Tibial nerve (tissue), 4 donors: ENCODE results near the gene TNS3. TPM values are rescaled to one million over a fixed set of nuclear protein-coding genes. Genes with fewer than 3 reads are reported as not detected.
"Not testable (repeated sequence)": the region's sequence is repeated elsewhere in the genome, so short reads cannot be mapped to it uniquely, and the experiment has no call there.

Experiments
- DNase-seq, 2 donors: peaks; one replicate each; pipeline ENCODE4 v3.0.0-alpha.2; 2019; ENCODE audit warnings: low spot score in 2 of 2
- H3K27ac ChIP-seq, 4 donors: fragments of 200-600 bp; sonication (generic) in 3 of 4; one replicate each; pipeline ENCODE4 v1.5.1; 2017 to 2019; ENCODE audit warnings: mild to moderate bottlenecking in 1 of 4
- H3K27me3 ChIP-seq, 2 donors: fragments of 200-600 bp; sonication (generic) in 1 of 2; one replicate each; pipeline versions ENCODE4 v1.5.1 to v1.6.0; 2017 to 2019
- H3K36me3 ChIP-seq, 3 donors: fragments of 200-600 bp; sonication (generic); one replicate each; pipeline ENCODE4 v1.5.1; 2018 to 2019
- H3K4me1 ChIP-seq, 4 donors: fragments of 200-600 bp; sonication (generic) in 3 of 4; one replicate each; pipeline ENCODE4 v1.5.1; 2017 to 2019
- H3K4me3 ChIP-seq, 4 donors: fragments of 200-600 bp; sonication (generic) in 3 of 4; one replicate each; pipeline ENCODE4 v1.5.1; 2017 to 2019; ENCODE audit warnings: mild to moderate bottlenecking in 1 of 4, moderate library complexity in 1 of 4
- H3K9me3 ChIP-seq, 4 donors: fragments of 200-600 bp; sonication (generic) in 3 of 4; one replicate each; pipeline ENCODE4 v1.5.1; 2017 to 2019
- EP300 ChIP-seq, 2 donors: sonication (generic); formaldehyde crosslinking; IDR thresholded peaks; one replicate each; pipeline ENCODE4 v1.6.1; 2017; ENCODE audit warnings: antibody characterized with exemption in 2 of 2, mild to moderate bottlenecking in 1 of 2
- POLR2A ChIP-seq, 2 donors: fragments of 450-650 bp; IDR thresholded peaks; one replicate each; pipeline ENCODE4 v1.6.1; 2017; ENCODE audit warnings: antibody characterized with exemption in 2 of 2, mild to moderate bottlenecking in 2 of 2, moderate library complexity in 2 of 2
- WGBS, 2 donors: methylation state at CpG; one replicate each; pipeline ENCODE4 v1.1.5; 2018; 5-methylcytosine and 5-hydroxymethylcytosine counted together
- total RNA-seq, 4 donors: library from RNA; depleted of rRNA; stranded (reverse); fragments of >200 nt; gene quantifications; one replicate each; pipeline ENCODE4 v1.1.0, GENCODE V29; 2016
- TF ChIP-seq, protein P1 (sequence below), 5 experiments: fragments of 200-600 bp in 3 of 5; fragments of 450-650 bp in 2 of 5; sonication (generic) in 3 of 5; IDR thresholded peaks; one replicate each; pipeline ENCODE4 v1.5.1; 2016 to 2019; ENCODE audit warnings: antibody characterized with exemption in 5 of 5, mild to moderate bottlenecking in 3 of 5, moderate library complexity in 2 of 5

Gene TNS3
- total RNA-seq, 4 donors from 2014 or later = 118 to 142 (median 133) TPM

DNA sequence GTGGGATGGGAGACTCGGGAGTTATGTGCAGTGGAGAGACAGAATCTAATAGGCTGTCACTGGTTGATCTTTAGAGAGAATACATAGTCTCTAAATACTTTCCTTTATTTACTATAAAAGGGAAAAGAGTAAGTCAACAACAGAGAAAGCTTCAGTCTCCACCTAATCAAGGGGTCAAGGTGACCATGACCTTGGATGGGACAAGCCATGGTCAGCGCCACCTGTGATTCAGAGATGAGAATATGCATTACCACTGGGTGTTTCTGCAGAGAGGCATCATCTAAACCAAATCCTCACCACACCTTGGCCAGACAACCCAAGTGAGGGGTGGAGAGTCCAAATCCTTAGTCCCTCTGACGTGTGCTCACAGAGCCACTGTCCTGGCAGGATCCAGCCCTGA is 39.9 kb downstream of the TNS3 start:
- TF ChIP-seq, protein P1, sequence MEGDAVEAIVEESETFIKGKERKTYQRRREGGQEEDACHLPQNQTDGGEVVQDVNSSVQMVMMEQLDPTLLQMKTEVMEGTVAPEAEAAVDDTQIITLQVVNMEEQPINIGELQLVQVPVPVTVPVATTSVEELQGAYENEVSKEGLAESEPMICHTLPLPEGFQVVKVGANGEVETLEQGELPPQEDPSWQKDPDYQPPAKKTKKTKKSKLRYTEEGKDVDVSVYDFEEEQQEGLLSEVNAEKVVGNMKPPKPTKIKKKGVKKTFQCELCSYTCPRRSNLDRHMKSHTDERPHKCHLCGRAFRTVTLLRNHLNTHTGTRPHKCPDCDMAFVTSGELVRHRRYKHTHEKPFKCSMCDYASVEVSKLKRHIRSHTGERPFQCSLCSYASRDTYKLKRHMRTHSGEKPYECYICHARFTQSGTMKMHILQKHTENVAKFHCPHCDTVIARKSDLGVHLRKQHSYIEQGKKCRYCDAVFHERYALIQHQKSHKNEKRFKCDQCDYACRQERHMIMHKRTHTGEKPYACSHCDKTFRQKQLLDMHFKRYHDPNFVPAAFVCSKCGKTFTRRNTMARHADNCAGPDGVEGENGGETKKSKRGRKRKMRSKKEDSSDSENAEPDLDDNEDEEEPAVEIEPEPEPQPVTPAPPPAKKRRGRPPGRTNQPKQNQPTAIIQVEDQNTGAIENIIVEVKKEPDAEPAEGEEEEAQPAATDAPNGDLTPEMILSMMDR (IDR thresholded peaks at IDR 0.05) = no peak
- TF ChIP-seq EP300 (IDR thresholded peaks at IDR 0.05) = no peak
- TF ChIP-seq POLR2A (IDR thresholded peaks at IDR 0.05) = no peak
- 98 to 99% methylated on average over 3 of the region's 3 CpGs for WGBS, 2 donors
- DNase-seq = no peak

DNA sequence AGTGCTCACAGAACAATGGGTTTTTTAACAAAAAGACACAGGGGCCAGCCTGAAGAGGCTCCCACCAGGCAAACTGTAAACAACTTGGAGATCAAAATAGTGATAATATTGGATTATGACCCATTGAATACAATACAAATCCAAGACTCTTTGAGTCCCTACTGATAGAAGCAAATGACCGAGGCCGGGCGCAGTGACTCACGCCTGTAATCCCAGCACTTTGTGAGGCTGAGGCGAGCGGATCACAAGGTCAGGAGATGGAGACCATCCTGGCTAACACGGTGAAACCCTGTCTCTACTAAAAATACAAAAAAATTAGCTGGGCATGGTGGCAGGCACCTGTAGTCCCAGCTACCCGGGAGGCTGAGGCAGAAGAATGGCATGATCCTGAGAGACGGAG is 40.4 kb downstream of the TNS3 start:
- H3K36me3 ChIP-seq, DNase-seq, H3K4me3 ChIP-seq, H3K9me3 ChIP-seq, H3K27ac ChIP-seq, H3K27me3 ChIP-seq: not testable (repeated sequence)
- 92 to 94% methylated on average over 9 of the region's 9 CpGs for WGBS, 2 donors
- peaks cover 0 to 57% (median 16%) of the 10 kb centered on the region in 4 donors for H3K4me1 ChIP-seq

More for the DNA sequence above, 39.9 kb downstream of the TNS3 start:
- Histone ChIP-seq H3K9me3 (no peaks in the 10 kb centered on the region), H3K4me3 (no peak overlapping the region), H3K27me3 (no peaks in the 10 kb centered on the region), H3K4me1 (peaks cover 0 to 58% (median 13%) of the 10 kb centered on the region in 4 donors), H3K27ac (no peak overlapping the region), H3K36me3 (peaks cover 0 to 5% (median 0%) of the 10 kb centered on the region in 3 donors)

DNA sequence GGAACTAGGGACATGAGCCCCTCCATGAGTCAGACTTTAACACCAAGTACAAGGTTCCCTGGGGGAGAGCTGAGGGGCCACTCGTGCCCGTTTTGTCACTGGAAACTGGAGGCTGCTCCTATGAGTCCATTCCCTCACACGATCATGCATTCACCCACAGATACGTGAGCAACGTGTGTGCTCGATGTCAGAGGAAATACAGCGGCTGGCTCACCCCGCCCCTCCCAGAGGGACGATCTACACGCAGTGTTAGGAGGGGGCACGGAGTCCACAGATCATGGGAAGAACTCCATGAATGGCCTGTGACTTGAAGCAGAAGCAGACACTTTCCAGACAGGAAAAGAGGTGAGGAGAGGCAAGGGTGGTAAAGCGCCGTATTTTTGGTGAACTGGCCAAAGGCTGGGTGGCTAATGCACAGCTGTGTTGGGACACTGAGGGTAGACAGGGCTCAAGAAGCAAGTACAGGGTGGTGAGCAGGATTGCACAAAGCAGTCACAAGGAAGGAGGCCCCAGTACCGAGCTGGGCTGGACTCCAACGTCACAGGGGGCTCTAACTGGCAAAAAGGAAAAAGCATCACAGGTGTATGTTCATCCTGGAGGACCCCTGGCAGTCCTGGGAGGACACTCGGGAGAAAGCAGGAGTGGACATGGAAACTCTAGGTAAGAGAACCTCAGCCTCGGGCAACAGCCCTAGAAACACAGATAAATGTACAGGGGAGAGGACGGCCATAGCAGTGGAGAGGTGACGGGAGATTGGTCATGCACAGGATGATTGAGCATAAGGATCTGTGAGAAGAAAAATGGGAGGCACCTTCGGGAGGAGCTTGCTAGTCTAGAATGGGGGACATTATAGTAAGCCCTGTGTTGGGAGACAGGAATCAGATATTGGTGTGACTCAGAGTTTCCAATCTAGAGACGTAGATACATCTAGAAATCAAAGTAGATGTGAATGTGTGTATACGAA is 41.2 kb downstream of the TNS3 start:
- TF ChIP-seq EP300 (IDR thresholded peaks at IDR 0.05) (no peak), POLR2A (IDR thresholded peaks at IDR 0.05) (no peak)
- TF ChIP-seq, protein P1 (IDR thresholded peaks at IDR 0.05) = no peak
- H3K4me3 ChIP-seq = no peak overlapping the region
- H3K4me1 ChIP-seq = peaks cover 0 to 65% (median 24%) of the 10 kb centered on the region in 4 donors
- DNase-seq = no peak
- 68% methylated on average over 21 to 22 of the region's 22 CpGs for WGBS, 2 donors
- peak overlapping the region in 2 of 4 donors; percentile 17 to 79 for H3K27ac ChIP-seq
- H3K27me3 ChIP-seq = no peaks in the 10 kb centered on the region
- no peaks in the 10 kb centered on the region for H3K36me3 ChIP-seq
- H3K9me3 ChIP-seq = no peaks in the 10 kb centered on the region

DNA sequence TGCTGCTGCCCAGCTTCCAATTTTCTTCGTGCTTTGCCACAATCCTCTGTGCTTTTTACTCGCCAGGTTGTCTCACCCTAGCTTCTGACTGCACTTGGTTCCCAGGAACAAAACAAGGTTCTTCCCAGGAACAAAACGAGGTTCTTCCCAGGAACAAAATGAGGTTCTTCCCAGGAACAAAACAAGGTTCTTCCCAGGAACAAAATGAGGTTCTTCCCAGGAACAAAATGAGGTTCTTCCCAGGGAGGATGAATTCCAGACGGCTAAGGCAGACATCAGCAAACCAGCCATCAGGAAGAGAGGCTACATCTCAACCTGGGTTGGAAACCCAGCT is 41.9 kb downstream of the TNS3 start:
- H3K4me1 ChIP-seq = peaks cover 0 to 71% (median 30%) of the 10 kb centered on the region in 4 donors
- TF ChIP-seq EP300 (IDR thresholded peaks at IDR 0.05) = no peak
- TF ChIP-seq POLR2A (IDR thresholded peaks at IDR 0.05) = no peak
- TF ChIP-seq, protein P1 (IDR thresholded peaks at IDR 0.05) = no peak
- no peaks in the 10 kb centered on the region for H3K36me3 ChIP-seq
- peak overlapping the region in 3 of 4 donors; percentile 17 to 79 (median 66) for H3K27ac ChIP-seq
- no peaks in the 10 kb centered on the region for H3K27me3 ChIP-seq
- H3K9me3 ChIP-seq = no peaks in the 10 kb centered on the region
- WGBS, 2 donors = 72 to 80% methylated on average over 4 of the region's 4 CpGs
- H3K4me3 ChIP-seq = no peak overlapping the region
- DNase-seq = no peak

DNA sequence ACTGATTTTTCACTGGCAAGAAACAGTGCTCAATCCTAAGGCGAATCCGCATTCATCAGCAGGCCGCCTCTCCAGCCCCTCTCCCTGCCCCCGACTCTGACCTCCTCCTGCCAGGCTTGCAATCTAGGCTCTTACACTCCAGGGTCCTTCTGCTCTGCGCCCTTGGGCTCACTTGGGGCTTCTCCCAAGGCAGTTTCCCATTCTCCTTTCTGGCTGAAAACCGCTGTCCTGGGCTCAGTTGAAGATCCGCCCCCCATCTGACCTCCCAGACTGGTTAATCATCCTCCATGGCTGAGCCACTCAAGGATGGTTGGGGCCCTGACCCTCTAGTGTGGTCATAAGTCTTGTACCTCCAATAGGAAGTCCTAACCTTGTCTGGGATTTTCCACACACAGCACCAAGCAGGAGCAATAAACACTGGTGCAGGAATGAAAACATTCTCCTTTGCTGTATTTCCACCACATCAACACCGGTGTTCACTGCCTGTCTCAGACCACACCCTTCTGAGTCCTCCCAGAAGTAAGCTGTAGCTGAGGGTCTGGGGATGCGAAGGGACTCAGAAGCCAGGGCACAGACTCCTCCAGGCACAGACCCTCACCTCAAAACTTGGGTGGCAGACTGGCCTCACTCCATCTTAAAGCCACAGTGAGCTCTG is 42.4 kb downstream of the TNS3 start:
- H3K4me3 ChIP-seq = no peak overlapping the region
- no peaks in the 10 kb centered on the region for H3K36me3 ChIP-seq
- no peaks in the 10 kb centered on the region for H3K9me3 ChIP-seq
- TF ChIP-seq, protein P1 (IDR thresholded peaks at IDR 0.05) = no peak
- TF ChIP-seq EP300 (IDR thresholded peaks at IDR 0.05) (no peak), POLR2A (IDR thresholded peaks at IDR 0.05) (no peak)
- peaks cover 0 to 75% (median 33%) of the 10 kb centered on the region in 4 donors for H3K4me1 ChIP-seq
- H3K27me3 ChIP-seq = no peaks in the 10 kb centered on the region
- no peak for DNase-seq
- 51 to 63% methylated on average over 9 of the region's 9 CpGs for WGBS, 2 donors
- peak overlapping the region in 3 of 4 donors; percentile 17 to 79 (median 66) for H3K27ac ChIP-seq
